Measurements from ENCODE around the gene RASA2. TPM values are rescaled to one million over a fixed set of nuclear protein-coding genes. Genes with fewer than 3 reads are reported as not detected.
A peak's percentile ranks its signal among the peaks of the same experiment; 100 is the strongest.

Gene RASA2
- total and polyA plus RNA-seq, 2 experiments from 2014 or later: 6.2 to 12.6 TPM

DNA sequence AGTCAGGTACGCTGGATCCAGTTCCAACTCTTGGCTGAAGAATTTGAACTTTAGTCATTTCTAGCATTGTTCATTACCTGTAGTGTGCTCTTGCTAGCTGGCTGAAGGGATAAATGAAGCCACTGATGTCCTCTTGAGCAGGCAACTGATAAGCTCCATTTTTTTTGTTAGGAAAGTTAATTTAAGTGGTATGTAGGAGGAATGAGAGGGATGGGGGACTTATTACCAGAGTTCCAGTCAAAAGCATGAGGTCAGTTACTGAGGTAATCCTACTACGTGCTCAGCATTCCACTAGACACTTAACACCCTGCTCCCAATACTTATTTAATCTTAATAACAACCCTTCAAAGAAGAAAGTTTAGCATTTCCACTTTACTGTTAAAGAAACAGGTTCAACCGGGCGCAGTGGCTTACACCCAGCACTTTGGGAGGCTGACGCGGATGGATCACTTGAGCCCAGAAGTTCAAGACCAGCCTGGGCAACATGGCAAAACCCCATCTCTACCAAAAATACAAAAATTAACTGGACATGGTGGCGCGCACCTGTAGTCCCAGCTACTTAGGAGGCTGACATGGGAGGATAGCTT, 2.0 kb upstream of the RASA2 start:
- H3K36me3 ChIP-seq (replicated peaks; ENCODE audit: insufficient read depth, low read depth): no peaks in the 10 kb centered on the region
- no peaks in the 10 kb centered on the region for H3K27me3 ChIP-seq
- TF ChIP-seq EZH2phosphoT487 (IDR thresholded peaks at IDR 0.05; ENCODE audit: low read depth, severe bottlenecking, unreplicated experiment) (no peak), EZH2 (IDR thresholded peaks at IDR 0.05; ENCODE audit: borderline replicate concordance) (no peak)
- TF ChIP-seq, protein P1, sequence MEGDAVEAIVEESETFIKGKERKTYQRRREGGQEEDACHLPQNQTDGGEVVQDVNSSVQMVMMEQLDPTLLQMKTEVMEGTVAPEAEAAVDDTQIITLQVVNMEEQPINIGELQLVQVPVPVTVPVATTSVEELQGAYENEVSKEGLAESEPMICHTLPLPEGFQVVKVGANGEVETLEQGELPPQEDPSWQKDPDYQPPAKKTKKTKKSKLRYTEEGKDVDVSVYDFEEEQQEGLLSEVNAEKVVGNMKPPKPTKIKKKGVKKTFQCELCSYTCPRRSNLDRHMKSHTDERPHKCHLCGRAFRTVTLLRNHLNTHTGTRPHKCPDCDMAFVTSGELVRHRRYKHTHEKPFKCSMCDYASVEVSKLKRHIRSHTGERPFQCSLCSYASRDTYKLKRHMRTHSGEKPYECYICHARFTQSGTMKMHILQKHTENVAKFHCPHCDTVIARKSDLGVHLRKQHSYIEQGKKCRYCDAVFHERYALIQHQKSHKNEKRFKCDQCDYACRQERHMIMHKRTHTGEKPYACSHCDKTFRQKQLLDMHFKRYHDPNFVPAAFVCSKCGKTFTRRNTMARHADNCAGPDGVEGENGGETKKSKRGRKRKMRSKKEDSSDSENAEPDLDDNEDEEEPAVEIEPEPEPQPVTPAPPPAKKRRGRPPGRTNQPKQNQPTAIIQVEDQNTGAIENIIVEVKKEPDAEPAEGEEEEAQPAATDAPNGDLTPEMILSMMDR (IDR thresholded peaks at IDR 0.05; ENCODE audit: poor library complexity): no peak
- H4K20me1 ChIP-seq (ENCODE audit: insufficient read depth, poor library complexity, severe bottlenecking): peaks cover 15% of the 10 kb centered on the region
- H3K4me2 ChIP-seq: no peak overlapping the region
- no peak overlapping the region for H2AFZ ChIP-seq
- H3K79me2 ChIP-seq: peaks cover 21% of the 10 kb centered on the region
- H3K4me3 ChIP-seq: no peak overlapping the region
- WGBS (ENCODE audit: low lambda C conversion rate, missing lambda C conversion rate): 97% methylated on average over 8 of the region's 8 CpGs
- no peaks in the 10 kb centered on the region for H3K9me3 ChIP-seq (ENCODE audit: low read depth)
- no peaks in the 10 kb centered on the region for H3K9me2 ChIP-seq (replicated peaks; ENCODE audit: insufficient read depth)
- H3K4me1 ChIP-seq (ENCODE audit: insufficient read depth): peaks cover 11% of the 10 kb centered on the region
- peak overlapping the region; percentile 94 for H3K27ac ChIP-seq
- DNase-seq (ENCODE audit: low spot score): no peak

DNA sequence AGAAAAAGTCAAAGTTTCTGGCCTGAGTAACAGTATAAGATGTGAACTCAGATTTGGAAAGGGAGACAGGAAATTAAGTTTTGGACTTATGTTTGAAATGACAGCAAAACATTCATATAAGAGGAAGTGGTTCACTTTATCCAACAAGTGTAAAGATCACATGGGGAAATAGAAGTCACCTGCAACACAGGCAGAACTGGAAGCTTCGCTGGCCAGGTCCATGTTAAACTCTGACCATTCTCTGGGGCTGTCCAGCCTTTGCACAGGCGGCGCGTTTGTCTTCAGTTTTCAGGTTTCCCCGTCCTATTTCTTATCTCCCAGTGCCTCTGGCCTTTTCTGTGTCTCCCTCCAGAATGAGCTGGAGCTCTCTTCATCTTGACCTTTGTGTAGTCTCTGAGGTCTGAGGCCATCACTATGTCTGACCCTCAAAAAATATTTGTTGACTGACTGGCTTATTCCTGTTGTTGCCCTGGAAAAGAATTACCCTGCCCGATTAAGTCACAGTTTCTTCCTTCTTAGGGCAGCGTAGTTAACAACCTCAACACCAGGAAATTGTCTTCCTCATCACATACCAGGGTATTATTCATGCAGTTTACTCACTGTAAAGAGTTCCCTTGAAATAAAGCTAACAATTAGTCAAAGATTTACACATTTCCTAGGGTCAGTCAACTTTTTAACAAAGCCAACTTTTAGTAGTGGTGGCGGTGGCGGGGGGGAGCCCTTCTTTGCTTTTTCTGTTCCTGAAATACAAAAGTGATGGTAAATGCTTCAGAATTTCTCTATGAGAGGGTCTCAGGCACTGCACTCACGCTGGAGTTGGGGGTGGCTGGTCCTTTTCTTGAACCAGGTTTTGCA, 959 bp upstream of the RASA2 start:
- WGBS (ENCODE audit: low lambda C conversion rate, missing lambda C conversion rate): 50% methylated on average over 10 of the region's 10 CpGs
- H3K4me2 ChIP-seq: peak overlapping the region; percentile 81
- H3K27ac ChIP-seq: peak overlapping the region; percentile 94
- H3K36me3 ChIP-seq (replicated peaks; ENCODE audit: insufficient read depth, low read depth): no peaks in the 10 kb centered on the region
- TF ChIP-seq EZH2 (IDR thresholded peaks at IDR 0.05; ENCODE audit: borderline replicate concordance) (no peak), EZH2phosphoT487 (IDR thresholded peaks at IDR 0.05; ENCODE audit: low read depth, severe bottlenecking, unreplicated experiment) (no peak)
- TF ChIP-seq, protein P1 (IDR thresholded peaks at IDR 0.05; ENCODE audit: poor library complexity): no peak
- H3K9me3 ChIP-seq (ENCODE audit: low read depth): no peaks in the 10 kb centered on the region
- H3K4me3 ChIP-seq: peak overlapping the region; percentile 40
- DNase-seq (ENCODE audit: low spot score): peak; percentile 53
- H3K9me2 ChIP-seq (replicated peaks; ENCODE audit: insufficient read depth): no peaks in the 10 kb centered on the region
- peaks cover 19% of the 10 kb centered on the region for H4K20me1 ChIP-seq (ENCODE audit: insufficient read depth, poor library complexity, severe bottlenecking)
- H3K79me2 ChIP-seq: peaks cover 31% of the 10 kb centered on the region
- H3K27me3 ChIP-seq: no peaks in the 10 kb centered on the region
- peaks cover 11% of the 10 kb centered on the region for H3K4me1 ChIP-seq (ENCODE audit: insufficient read depth)
- H2AFZ ChIP-seq: peak overlapping the region; percentile 50

DNA sequence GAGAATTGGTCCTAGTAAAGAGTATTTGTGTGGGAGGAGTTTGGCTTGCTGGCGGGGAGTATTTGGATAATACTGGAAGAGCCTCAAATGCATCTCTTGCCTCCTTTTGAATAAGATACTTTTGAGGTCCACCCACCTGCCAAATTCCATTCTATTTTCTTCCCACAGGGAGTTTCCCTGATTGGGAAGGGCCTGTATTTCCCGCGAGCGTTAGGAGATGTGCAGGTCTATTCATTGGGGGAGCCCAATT, 406 bp upstream of the RASA2 start:
- H3K4me3 ChIP-seq: peak overlapping the region; percentile 40

More for the DNA sequence above, 406 bp upstream of the RASA2 start:
- no peaks in the 10 kb centered on the region for H3K9me3 ChIP-seq (ENCODE audit: low read depth)
- H3K27ac ChIP-seq: peak overlapping the region; percentile 94
- H3K4me2 ChIP-seq: peak overlapping the region; percentile 81
- H3K27me3 ChIP-seq: no peaks in the 10 kb centered on the region
- WGBS (ENCODE audit: low lambda C conversion rate, missing lambda C conversion rate): 4% methylated on average over 4 of the region's 4 CpGs
- H4K20me1 ChIP-seq (ENCODE audit: insufficient read depth, poor library complexity, severe bottlenecking): peaks cover 23% of the 10 kb centered on the region
- no peak for DNase-seq (ENCODE audit: low spot score)
- peak overlapping the region; percentile 50 for H2AFZ ChIP-seq
- TF ChIP-seq, protein P1 (IDR thresholded peaks at IDR 0.05; ENCODE audit: poor library complexity): no peak
- TF ChIP-seq EZH2 (IDR thresholded peaks at IDR 0.05; ENCODE audit: borderline replicate concordance) (no peak), EZH2phosphoT487 (IDR thresholded peaks at IDR 0.05; ENCODE audit: low read depth, severe bottlenecking, unreplicated experiment) (no peak)
- H3K9me2 ChIP-seq (replicated peaks; ENCODE audit: insufficient read depth): no peaks in the 10 kb centered on the region
- peaks cover 11% of the 10 kb centered on the region for H3K4me1 ChIP-seq (ENCODE audit: insufficient read depth)
- H3K79me2 ChIP-seq: peaks cover 37% of the 10 kb centered on the region
- no peaks in the 10 kb centered on the region for H3K36me3 ChIP-seq (replicated peaks; ENCODE audit: insufficient read depth, low read depth)

Data from hepatocyte (in vitro differentiated cells).